CD4-positive, CD25-positive, alpha-beta regulatory T cell (primary cell): ENCODE data around the gene POU2F3. TPM values are rescaled to one million over a fixed set of nuclear protein-coding genes. Genes with fewer than 3 reads are reported as not detected.
"Not testable (repeated sequence)": the region's sequence is repeated elsewhere in the genome, so short reads cannot be mapped to it uniquely, and the experiment has no call there.

Source experiments
- ATAC-seq, 2 donors: fragments of 150-1000 bp; cut with Tn5 transposase; one replicate each; pipeline ENCODE4 v1.10.0; 2021; ENCODE audit warnings: low read depth in 2 of 2, moderate number of reproducible peaks in 2 of 2, moderate library complexity in 1 of 2
- DNase-seq, 3 donors: peaks; one replicate each; pipeline versions ENCODE4 v3.0.0 to v3.0.0-alpha.2; 2012 to 2022; ENCODE audit warnings: mixed read lengths in 1 of 3
- H3K27ac ChIP-seq: one replicate; pipeline ENCODE4 v1.7.0; 2013; ENCODE audit warnings: mild to moderate bottlenecking, low read length; ENCODE audit not compliant: insufficient read depth, poor library complexity, severe bottlenecking
- H3K27me3 ChIP-seq: one replicate; pipeline ENCODE4 v1.7.0; 2013; ENCODE audit warnings: low read length; ENCODE audit not compliant: control insufficient read depth, insufficient read depth
- H3K36me3 ChIP-seq: one replicate; pipeline ENCODE4 v1.7.0; 2013; ENCODE audit warnings: mild to moderate bottlenecking, low read length, moderate library complexity; ENCODE audit not compliant: control insufficient read depth, insufficient read depth
- H3K4me1 ChIP-seq: 2 replicates; pipeline ENCODE4 v1.7.0; 2013; ENCODE audit warnings: mild to moderate bottlenecking, low read length; ENCODE audit not compliant: insufficient read depth, control insufficient read depth, poor library complexity, severe bottlenecking
- H3K4me3 ChIP-seq: one replicate; pipeline ENCODE4 v1.7.0; 2013; ENCODE audit warnings: low read depth, mild to moderate bottlenecking, low read length, moderate library complexity
- H3K9me3 ChIP-seq, 2 experiments: 1 replicate in 1 of 2; 2 replicates in 1 of 2; pipeline ENCODE4 v1.7.0; 2013; ENCODE audit warnings: low read length in 2 of 2, mild to moderate bottlenecking in 1 of 2, moderate library complexity in 1 of 2; ENCODE audit not compliant: control insufficient read depth in 2 of 2
- H3K27ac Mint-ChIP-seq, 3 donors: one replicate each; pipeline ENCODE4 v1.8.0; 2020 to 2022; ENCODE audit warnings: mild to moderate bottlenecking in 3 of 3, mixed read lengths in 3 of 3, moderate library complexity in 2 of 3
- H3K27me3 Mint-ChIP-seq: one replicate; pipeline ENCODE4 v1.8.0; 2022; ENCODE audit warnings: mild to moderate bottlenecking, mixed read lengths
- H3K36me3 Mint-ChIP-seq: one replicate; pipeline ENCODE4 v1.8.0; 2020; ENCODE audit warnings: mixed read lengths
- H3K4me1 Mint-ChIP-seq, 4 donors: one replicate each; pipeline ENCODE4 v1.8.0; 2020 to 2022; ENCODE audit warnings: mixed read lengths in 4 of 4, mild to moderate bottlenecking in 1 of 4
- H3K4me3 Mint-ChIP-seq, 4 donors: one replicate each; pipeline ENCODE4 v1.8.0; 2020 to 2022; ENCODE audit warnings: mild to moderate bottlenecking in 4 of 4, mixed read lengths in 4 of 4, moderate library complexity in 3 of 4
- H3K9me3 Mint-ChIP-seq, 7 donors: one replicate each; pipeline ENCODE4 v1.8.0; 2020 to 2022; ENCODE audit warnings: mixed read lengths in 7 of 7, mild to moderate bottlenecking in 3 of 7, moderate library complexity in 2 of 7
- polyA plus RNA-seq, 4 donors: library from polyadenylated mRNA; unstranded; fragments of 300-500 nt; fragmentation: Illumina TruSeq; gene quantifications; one replicate each; pipeline ENCODE4 v1.2.3, GENCODE V29; 2021
- total RNA-seq: library from RNA; stranded (reverse); gene quantifications from one replicate; pipeline ENCODE4 v1.2.3, GENCODE V29; 2022

POU2F3 gene
- total and polyA plus RNA-seq, 5 donors from 2014 or later, result not detected

GRCh38 chr11:120273432-120273831 is 33.5 kb downstream of the POU2F3 start:
- ATAC-seq, result no peak
- no peaks in the 10 kb centered on the region for H3K27me3 ChIP-seq
- Mint-ChIP-seq H3K4me3 (no peak overlapping the region), H3K27me3 (peaks cover 19% of the 10 kb centered on the region), H3K27ac (no peak overlapping the region), H3K4me1 (no peaks in the 10 kb centered on the region), H3K9me3 (peaks cover 0 to 1% (median 0%) of the 10 kb centered on the region in 7 donors), H3K36me3 (no peaks in the 10 kb centered on the region)
- no peaks in the 10 kb centered on the region for H3K4me1 ChIP-seq
- H3K9me3 ChIP-seq, result no peaks in the 10 kb centered on the region
- no peak overlapping the region for H3K27ac ChIP-seq
- H3K36me3 ChIP-seq, result no peaks in the 10 kb centered on the region
- H3K4me3 ChIP-seq, result no peak overlapping the region
- DNase-seq, result no peak

- not testable (repeated sequence) for DNase-seq, H3K36me3 ChIP-seq, H3K27ac Mint-ChIP-seq, H3K4me1 Mint-ChIP-seq, H3K9me3 Mint-ChIP-seq, H3K27ac ChIP-seq, H3K36me3 Mint-ChIP-seq, H3K4me3 Mint-ChIP-seq, H3K4me3 ChIP-seq, H3K4me1 ChIP-seq, H3K27me3 ChIP-seq, H3K9me3 ChIP-seq, ATAC-seq
- H3K27me3 Mint-ChIP-seq, result peaks cover 19% of the 10 kb centered on the region
These were observed 34.0 kb downstream of the POU2F3 start for GRCh38 chr11:120273956-120274355.

GRCh38 chr11:120279502-120279901 is 39.6 kb downstream of the POU2F3 start:
- Histone ChIP-seq H3K36me3 (no peaks in the 10 kb centered on the region), H3K27ac (no peak overlapping the region), H3K4me1 (no peaks in the 10 kb centered on the region), H3K27me3 (no peaks in the 10 kb centered on the region), H3K4me3 (no peak overlapping the region), H3K9me3 (no peaks in the 10 kb centered on the region)
- H3K36me3 Mint-ChIP-seq, result no peaks in the 10 kb centered on the region
- no peak overlapping the region for H3K4me3 Mint-ChIP-seq
- H3K4me1 Mint-ChIP-seq, result peaks cover 0 to 2% (median 0%) of the 10 kb centered on the region in 4 donors
- no peak for ATAC-seq
- peaks cover 0 to 1% (median 0%) of the 10 kb centered on the region in 7 donors for H3K9me3 Mint-ChIP-seq
- no peak for DNase-seq
- H3K27ac Mint-ChIP-seq, result no peak overlapping the region
- peaks cover 8% of the 10 kb centered on the region for H3K27me3 Mint-ChIP-seq

GRCh38 chr11:120280600-120281051 is 40.7 kb downstream of the POU2F3 start:
- H3K4me1 Mint-ChIP-seq, result peaks cover 0 to 2% (median 0%) of the 10 kb centered on the region in 4 donors

GRCh38 chr11:120281143-120281795 is 41.3 kb downstream of the POU2F3 start:
- Mint-ChIP-seq H3K36me3 (no peaks in the 10 kb centered on the region), H3K27ac (no peak overlapping the region), H3K27me3 (peaks cover 4% of the 10 kb centered on the region), H3K4me1 (peaks cover 0 to 2% (median 0%) of the 10 kb centered on the region in 4 donors), H3K9me3 (no peaks in the 10 kb centered on the region), H3K4me3 (no peak overlapping the region)
- DNase-seq (no peak), ATAC-seq (no peak)
- no peaks in the 10 kb centered on the region for H3K4me1 ChIP-seq
- no peak overlapping the region for H3K27ac ChIP-seq
- no peaks in the 10 kb centered on the region for H3K36me3 ChIP-seq
- no peak overlapping the region for H3K4me3 ChIP-seq
- H3K27me3 ChIP-seq, result no peaks in the 10 kb centered on the region
- H3K9me3 ChIP-seq, result no peaks in the 10 kb centered on the region

More at GRCh38 chr11:120280600-120281051, 40.7 kb downstream of the POU2F3 start:
- H3K4me3 ChIP-seq, result no peak overlapping the region
- H3K27me3 ChIP-seq, result no peaks in the 10 kb centered on the region
- DNase-seq (no peak), ATAC-seq (no peak)
- H3K9me3 Mint-ChIP-seq, result no peaks in the 10 kb centered on the region
- H3K27ac ChIP-seq, result no peak overlapping the region
- no peak overlapping the region for H3K27ac Mint-ChIP-seq
- H3K36me3 ChIP-seq, result no peaks in the 10 kb centered on the region
- H3K27me3 Mint-ChIP-seq, result peaks cover 4% of the 10 kb centered on the region
- H3K4me1 ChIP-seq, result no peaks in the 10 kb centered on the region
- H3K36me3 Mint-ChIP-seq, result no peaks in the 10 kb centered on the region
- H3K9me3 ChIP-seq, result no peaks in the 10 kb centered on the region
- no peak overlapping the region for H3K4me3 Mint-ChIP-seq

- Histone ChIP-seq H3K4me1 (no peaks in the 10 kb centered on the region), H3K27ac (no peak overlapping the region), H3K36me3 (no peaks in the 10 kb centered on the region), H3K9me3 (no peaks in the 10 kb centered on the region), H3K27me3 (peaks cover 3% of the 10 kb centered on the region), H3K4me3 (no peak overlapping the region)
- DNase-seq (no peak), ATAC-seq (no peak)
- Mint-ChIP-seq H3K4me3 (no peak overlapping the region), H3K27me3 (peaks cover 4% of the 10 kb centered on the region), H3K4me1 (peaks cover 0 to 2% (median 0%) of the 10 kb centered on the region in 4 donors), H3K9me3 (no peaks in the 10 kb centered on the region), H3K36me3 (no peaks in the 10 kb centered on the region), H3K27ac (no peak overlapping the region)
These were observed 43.2 kb downstream of the POU2F3 start for GRCh38 chr11:120283124-120283523.

GRCh38 chr11:120284272-120284671 is 44.3 kb downstream of the POU2F3 start:
- H3K36me3 ChIP-seq, result no peaks in the 10 kb centered on the region
- no peaks in the 10 kb centered on the region for H3K9me3 ChIP-seq
- H3K4me3 ChIP-seq, result no peak overlapping the region
- no peak for ATAC-seq
- no peaks in the 10 kb centered on the region for H3K9me3 Mint-ChIP-seq
- no peak for DNase-seq
- no peaks in the 10 kb centered on the region for H3K36me3 Mint-ChIP-seq
- no peak overlapping the region for H3K4me3 Mint-ChIP-seq
- H3K4me1 ChIP-seq, result no peaks in the 10 kb centered on the region
- H3K27ac Mint-ChIP-seq, result no peak overlapping the region
- H3K27ac ChIP-seq, result no peak overlapping the region
- H3K4me1 Mint-ChIP-seq, result peaks cover 0 to 2% (median 0%) of the 10 kb centered on the region in 4 donors
- peaks cover 4% of the 10 kb centered on the region for H3K27me3 Mint-ChIP-seq
- H3K27me3 ChIP-seq, result peaks cover 3% of the 10 kb centered on the region

GRCh38 chr11:120285256-120285655 is 45.3 kb downstream of the POU2F3 start:
- Mint-ChIP-seq H3K27ac (no peak overlapping the region), H3K9me3 (peaks cover 0 to 2% (median 0%) of the 10 kb centered on the region in 7 donors), H3K4me1 (peaks cover 0 to 2% (median 0%) of the 10 kb centered on the region in 4 donors), H3K4me3 (no peak overlapping the region), H3K36me3 (no peaks in the 10 kb centered on the region), H3K27me3 (no peaks in the 10 kb centered on the region)
- ATAC-seq (no peak), DNase-seq (no peak)
- no peaks in the 10 kb centered on the region for H3K9me3 ChIP-seq
- no peaks in the 10 kb centered on the region for H3K36me3 ChIP-seq
- no peak overlapping the region for H3K27ac ChIP-seq
- peaks cover 3% of the 10 kb centered on the region for H3K27me3 ChIP-seq
- no peaks in the 10 kb centered on the region for H3K4me1 ChIP-seq
- no peak overlapping the region for H3K4me3 ChIP-seq
